SU-DHL-6 (cell line): ENCODE measurements around the gene COL16A1.

Experiments used
- CTCF ChIP-seq: fragments of 200-600 bp; sonication (generic); IDR thresholded peaks from one replicate; pipeline ENCODE4 v1.5.1; 2017; ENCODE audit warnings: antibody characterized with exemption, mild to moderate bottlenecking, low read length, moderate library complexity; ENCODE audit not compliant: insufficient read depth, poor library complexity, severe bottlenecking
- EZH2phosphoT487 ChIP-seq: fragments of 200-600 bp; sonication (generic), shearing (Covaris generic); conservative IDR thresholded peaks from 2 replicates; pipeline ENCODE4 v1.6.1; 2018; ENCODE audit warnings: mild to moderate bottlenecking, antibody characterized with exemption, low read length, moderate library complexity, mixed read lengths

GRCh38 chr1:31642897-31643296 is 60.9 kb downstream of the COL16A1 start:
- no peak for TF ChIP-seq CTCF
- no peak for TF ChIP-seq EZH2phosphoT487
